VCaP (cell line): ENCODE data around the gene LSM2.
"Not testable (repeated sequence)": the region's sequence is repeated elsewhere in the genome, so short reads cannot be mapped to it uniquely, and the experiment has no call there.

Experiments used
- H3K27ac ChIP-seq: fragments of 450-650 bp; 2 replicates; pipeline ENCODE4 v1.5.1; 2017
- CTCF ChIP-seq: fragments of 450-650 bp; conservative IDR thresholded peaks from 2 replicates; pipeline ENCODE4 v1.5.1; 2017; ENCODE audit warnings: mild to moderate bottlenecking, moderate library complexity

LSM2 gene

GRCh38 chr6:31811645-31812044, 4.9 kb upstream of the LSM2 start:
- H3K27ac ChIP-seq: no peak overlapping the region
- TF ChIP-seq CTCF: no peak

GRCh38 chr6:31808599-31808998, 1.8 kb upstream of the LSM2 start:
- H3K27ac ChIP-seq: peak overlapping the region; percentile 83; the same call in 1 of the 2 replicates

- peak overlapping the region; percentile 83 for H3K27ac ChIP-seq
- TF ChIP-seq CTCF: no peak
These were observed 762 bp downstream of the LSM2 start for GRCh38 chr6:31805939-31806469.

- H3K27ac ChIP-seq: not testable (repeated sequence)
These were observed 5.5 kb downstream of the LSM2 start for GRCh38 chr6:31801031-31801927.

- H3K27ac ChIP-seq: no peak overlapping the region
- no peak for TF ChIP-seq CTCF
These were observed 7.0 kb downstream of the LSM2 start for GRCh38 chr6:31799781-31800180.

- TF ChIP-seq CTCF: no peak
- no peak overlapping the region for H3K27ac ChIP-seq
These were observed 9.2 kb downstream of the LSM2 start for GRCh38 chr6:31797588-31797987.

GRCh38 chr6:31796993-31797385, 9.8 kb downstream of the LSM2 start:
- H3K27ac ChIP-seq: no peak overlapping the region
- no peak for TF ChIP-seq CTCF

- peak; percentile 90 for TF ChIP-seq CTCF
- H3K27ac ChIP-seq: peak within 1 kb of the TSS; percentile 96
These were observed 11.0 kb downstream of the LSM2 start, which contains the start of gene VARS1 for GRCh38 chr6:31795616-31796298. TSS of gene VARS1 (minus strand) at chr6:31795752. CDS start at chr6:31795217, 535 bp downstream.
